ENCODE measurements around the gene GSTA3.
"Not testable (repeated sequence)": the region's sequence is repeated elsewhere in the genome, so short reads cannot be mapped to it uniquely, and the experiment has no call there.

Gene GSTA3

GRCh38 chr6:52909531-52909930, at the start of gene GSTA3:
TSS of gene GSTA3 (minus strand) at chr6:52909698. CDS start at chr6:52905834, 3,864 bp downstream.
- no peak for DNase-seq

GRCh38 chr6:52958546-52959255, 49.2 kb upstream of the GSTA3 start:
- no peak for DNase-seq

GRCh38 chr6:52955871-52956270, 46.4 kb upstream of the GSTA3 start:
- no peak for DNase-seq

GRCh38 chr6:52953911-52954839, 44.7 kb upstream of the GSTA3 start:
- DNase-seq: no peak

- peak; percentile 14 for DNase-seq
Measured at GRCh38 chr6:52946306-52946705, 36.8 kb upstream of the GSTA3 start.

- not testable (repeated sequence) for DNase-seq
Measured at GRCh38 chr6:52942821-52943220, 33.3 kb upstream of the GSTA3 start.

GRCh38 chr6:52942221-52942620, 32.7 kb upstream of the GSTA3 start:
- no peak for DNase-seq

- DNase-seq: no peak
Measured at GRCh38 chr6:52937908-52938307, 28.4 kb upstream of the GSTA3 start.

GRCh38 chr6:52933778-52934177, 24.3 kb upstream of the GSTA3 start:
- DNase-seq: no peak

- no peak for DNase-seq
Measured at GRCh38 chr6:52931351-52931750, 21.9 kb upstream of the GSTA3 start.

- peak; percentile 95 for DNase-seq
Measured at GRCh38 chr6:52929321-52930164, 20.0 kb upstream of the GSTA3 start.

GRCh38 chr6:52927451-52927850, 18.0 kb upstream of the GSTA3 start:
- DNase-seq: no peak

GRCh38 chr6:52925919-52926792, 16.7 kb upstream of the GSTA3 start:
- no peak for DNase-seq

GRCh38 chr6:52925042-52925441, 15.5 kb upstream of the GSTA3 start:
- DNase-seq: no peak

GRCh38 chr6:52923689-52924088, 14.2 kb upstream of the GSTA3 start:
- not testable (repeated sequence) for DNase-seq

- no peak for DNase-seq
Measured at GRCh38 chr6:52922161-52922560, 12.7 kb upstream of the GSTA3 start.

- DNase-seq: no peak
Measured at GRCh38 chr6:52921743-52922142, 12.2 kb upstream of the GSTA3 start.

GRCh38 chr6:52919511-52919910, 10.0 kb upstream of the GSTA3 start:
- DNase-seq: not testable (repeated sequence)

GRCh38 chr6:52918771-52919170, 9.3 kb upstream of the GSTA3 start:
- not testable (repeated sequence) for DNase-seq

- not testable (repeated sequence) for DNase-seq
Measured at GRCh38 chr6:52918027-52918686, 8.7 kb upstream of the GSTA3 start.

- no peak for DNase-seq
Measured at GRCh38 chr6:52914516-52914915, 5.0 kb upstream of the GSTA3 start.
